IgD-negative memory B cell (primary cell): ENCODE measurements around the gene LEMD2. TPM values are rescaled to one million over a fixed set of nuclear protein-coding genes. Genes with fewer than 3 reads are reported as not detected.

Experiments
- H3K27ac Mint-ChIP-seq, 3 donors: one replicate each; pipeline ENCODE4 v1.8.0; 2020 to 2022; ENCODE audit warnings: mild to moderate bottlenecking in 3 of 3, mixed read lengths in 3 of 3, moderate library complexity in 1 of 3
- H3K27me3 Mint-ChIP-seq: one replicate; pipeline ENCODE4 v1.8.0; 2021; ENCODE audit warnings: mixed read lengths
- H3K36me3 Mint-ChIP-seq: one replicate; pipeline ENCODE4 v1.8.0; 2020; ENCODE audit warnings: mild to moderate bottlenecking, mixed read lengths
- H3K4me1 Mint-ChIP-seq, 3 donors: one replicate each; pipeline ENCODE4 v1.8.0; 2020 to 2022; ENCODE audit warnings: mixed read lengths in 3 of 3, mild to moderate bottlenecking in 1 of 3
- H3K4me3 Mint-ChIP-seq, 4 donors: one replicate each; pipeline ENCODE4 v1.8.0; 2020 to 2022; ENCODE audit warnings: mild to moderate bottlenecking in 4 of 4, mixed read lengths in 4 of 4, moderate library complexity in 3 of 4
- H3K9me3 Mint-ChIP-seq, 3 donors: one replicate each; pipeline ENCODE4 v1.8.0; 2020 to 2021; ENCODE audit warnings: mixed read lengths in 3 of 3, mild to moderate bottlenecking in 1 of 3
- polyA plus RNA-seq: library from polyadenylated mRNA; unstranded; fragments of 300-500 nt; fragmentation: Illumina TruSeq; gene quantifications from one replicate; pipeline ENCODE4 v1.2.3, GENCODE V29; 2021

Gene LEMD2
- polyA plus RNA-seq, 1 donor from 2014 or later = 37.7 TPM

GRCh38 chr6:33766921-33767907, 21.7 kb downstream of the LEMD2 start:
- H3K27me3 Mint-ChIP-seq = peaks cover 15% of the 10 kb centered on the region
- peaks cover 4% of the 10 kb centered on the region for H3K36me3 Mint-ChIP-seq
- H3K4me1 Mint-ChIP-seq = peaks cover 2 to 5% (median 3%) of the 10 kb centered on the region in 3 donors
- peaks cover 0 to 6% (median 5%) of the 10 kb centered on the region in 3 donors for H3K9me3 Mint-ChIP-seq
- H3K27ac Mint-ChIP-seq = no peak overlapping the region
- H3K4me3 Mint-ChIP-seq = no peak overlapping the region

GRCh38 chr6:33765368-33765767, 23.6 kb downstream of the LEMD2 start:
- peaks cover 21% of the 10 kb centered on the region for H3K27me3 Mint-ChIP-seq
- H3K4me3 Mint-ChIP-seq = peak overlapping the region in 1 of 4 donors; percentile 54

DNA sequence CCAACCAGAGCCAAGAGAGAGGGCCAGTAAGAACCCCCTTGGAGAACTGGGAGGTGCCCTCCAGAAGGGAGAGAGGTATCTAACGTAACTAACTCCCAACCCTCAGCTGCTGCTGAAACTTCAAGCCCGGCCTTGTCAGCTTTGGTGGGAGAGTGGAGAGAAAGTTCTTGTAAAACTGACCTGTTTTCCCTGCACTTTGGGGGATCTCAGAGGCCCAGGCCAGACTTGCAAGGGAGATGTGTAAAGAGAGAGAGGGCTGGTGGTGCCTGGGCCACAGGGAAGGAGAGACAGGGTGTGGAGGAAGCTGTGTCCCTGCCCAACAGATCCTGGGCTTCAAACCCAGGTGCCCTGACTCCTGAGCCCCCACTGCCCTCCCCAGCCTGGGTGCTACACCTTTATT, 24.9 kb downstream of the LEMD2 start:
- Mint-ChIP-seq H3K36me3 (peaks cover 2% of the 10 kb centered on the region), H3K4me3 (no peak overlapping the region), H3K27me3 (peaks cover 21% of the 10 kb centered on the region), H3K9me3 (peaks cover 0 to 6% (median 5%) of the 10 kb centered on the region in 3 donors), H3K27ac (no peak overlapping the region), H3K4me1 (peaks cover 0 to 2% (median 1%) of the 10 kb centered on the region in 3 donors)

More at GRCh38 chr6:33765368-33765767, 23.6 kb downstream of the LEMD2 start:
- Mint-ChIP-seq H3K9me3 (peaks cover 0 to 6% (median 5%) of the 10 kb centered on the region in 3 donors), H3K4me1 (peaks cover 0 to 2% (median 1%) of the 10 kb centered on the region in 3 donors), H3K27ac (no peak overlapping the region), H3K36me3 (peaks cover 2% of the 10 kb centered on the region)

DNA sequence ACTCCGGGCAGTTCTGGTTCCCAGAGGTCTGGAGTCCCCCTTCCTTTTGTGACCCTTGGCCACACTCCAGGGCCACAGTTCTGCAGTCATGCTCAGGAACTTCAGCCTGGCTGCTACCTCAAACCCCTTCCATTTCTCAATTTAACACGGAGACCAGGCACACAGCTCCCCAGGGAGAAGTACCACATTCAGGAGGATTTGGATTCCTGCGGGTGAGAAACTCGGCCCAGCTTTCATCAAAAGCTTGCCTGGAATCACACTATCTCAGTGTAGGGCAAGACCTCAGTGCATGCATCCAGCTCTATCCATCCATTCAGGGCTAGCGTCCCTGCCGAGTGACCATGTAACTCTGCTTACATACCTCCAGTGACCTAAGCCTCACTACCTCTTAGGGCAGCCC, 25.4 kb downstream of the LEMD2 start:
- Mint-ChIP-seq H3K36me3 (peaks cover 2% of the 10 kb centered on the region), H3K4me3 (no peak overlapping the region), H3K4me1 (peaks cover 0 to 1% (median under 1%) of the 10 kb centered on the region in 3 donors), H3K9me3 (peaks cover 0 to 6% (median 5%) of the 10 kb centered on the region in 3 donors), H3K27ac (no peak overlapping the region), H3K27me3 (peaks cover 19% of the 10 kb centered on the region)

- Mint-ChIP-seq H3K4me1 (peaks cover 0 to 1% (median 0%) of the 10 kb centered on the region in 3 donors), H3K27ac (no peak overlapping the region), H3K4me3 (no peak overlapping the region), H3K9me3 (peaks cover 0 to 6% (median 5%) of the 10 kb centered on the region in 3 donors), H3K27me3 (peaks cover 13% of the 10 kb centered on the region), H3K36me3 (peaks cover 2% of the 10 kb centered on the region)
Measured at GRCh38 chr6:33762713-33763112, 26.2 kb downstream of the LEMD2 start.

DNA sequence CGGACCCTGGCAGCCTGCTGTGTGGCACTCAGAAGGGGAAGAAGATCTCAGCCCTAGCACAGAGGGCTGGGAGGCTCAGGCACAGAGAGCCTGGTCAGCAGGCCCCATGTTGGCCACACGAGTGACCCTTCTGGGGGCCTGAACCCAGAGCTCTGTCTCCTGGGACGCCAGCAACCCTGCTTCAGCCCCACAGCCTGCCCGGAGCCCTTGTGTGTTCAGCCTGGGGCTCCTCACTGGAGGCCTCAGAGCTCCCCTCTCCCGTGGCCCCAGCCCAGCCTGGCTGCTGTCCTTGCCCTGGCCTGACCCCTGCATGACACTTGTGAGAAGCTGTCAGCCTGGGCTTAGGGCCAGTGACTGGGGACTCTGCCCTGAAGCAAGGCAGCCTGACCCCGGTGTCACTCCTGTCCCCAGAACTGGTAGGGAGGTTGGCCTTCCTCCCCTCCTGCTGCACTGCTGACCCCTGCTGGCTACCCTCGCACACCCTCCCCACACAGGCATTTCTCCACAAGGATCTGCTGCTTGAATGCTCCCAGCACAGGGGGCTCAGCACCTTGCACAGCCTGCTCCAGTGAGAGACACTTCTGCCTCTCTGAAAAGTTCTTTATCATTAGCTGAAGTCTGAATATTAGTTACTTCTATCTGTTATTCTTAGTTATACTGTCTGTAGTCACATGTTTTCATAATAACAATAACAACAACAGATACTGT, 26.9 kb downstream of the LEMD2 start:
- Mint-ChIP-seq H3K9me3 (peaks cover 0 to 6% (median 3%) of the 10 kb centered on the region in 3 donors), H3K4me1 (peaks cover 0 to 2% (median 0%) of the 10 kb centered on the region in 3 donors), H3K36me3 (peaks cover 2% of the 10 kb centered on the region), H3K27me3 (peaks cover 15% of the 10 kb centered on the region), H3K27ac (no peak overlapping the region), H3K4me3 (no peak overlapping the region)

DNA sequence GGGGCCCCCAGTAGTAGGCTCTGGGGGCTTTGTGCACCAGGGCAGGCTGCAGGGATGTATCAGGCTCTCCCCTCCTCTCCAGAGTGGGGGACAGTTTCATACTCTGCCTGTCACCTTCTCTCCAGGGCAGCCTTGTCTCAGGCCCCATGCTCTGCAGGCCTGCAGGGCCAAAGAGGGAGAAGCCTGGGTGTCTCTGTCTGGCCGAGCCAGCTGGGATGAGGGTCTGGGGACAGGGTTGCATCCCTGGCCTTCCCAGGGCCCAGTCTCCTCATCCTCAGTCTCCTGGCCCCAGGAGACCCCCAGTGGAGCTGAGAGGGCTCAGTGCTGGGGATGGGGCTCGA, 27.4 kb downstream of the LEMD2 start:
- Mint-ChIP-seq H3K27ac (no peak overlapping the region), H3K9me3 (peaks cover 0 to 2% (median under 1%) of the 10 kb centered on the region in 3 donors), H3K27me3 (peaks cover 13% of the 10 kb centered on the region), H3K4me3 (no peak overlapping the region), H3K36me3 (peaks cover 2% of the 10 kb centered on the region), H3K4me1 (peaks cover 0 to 3% (median 0%) of the 10 kb centered on the region in 3 donors)

DNA sequence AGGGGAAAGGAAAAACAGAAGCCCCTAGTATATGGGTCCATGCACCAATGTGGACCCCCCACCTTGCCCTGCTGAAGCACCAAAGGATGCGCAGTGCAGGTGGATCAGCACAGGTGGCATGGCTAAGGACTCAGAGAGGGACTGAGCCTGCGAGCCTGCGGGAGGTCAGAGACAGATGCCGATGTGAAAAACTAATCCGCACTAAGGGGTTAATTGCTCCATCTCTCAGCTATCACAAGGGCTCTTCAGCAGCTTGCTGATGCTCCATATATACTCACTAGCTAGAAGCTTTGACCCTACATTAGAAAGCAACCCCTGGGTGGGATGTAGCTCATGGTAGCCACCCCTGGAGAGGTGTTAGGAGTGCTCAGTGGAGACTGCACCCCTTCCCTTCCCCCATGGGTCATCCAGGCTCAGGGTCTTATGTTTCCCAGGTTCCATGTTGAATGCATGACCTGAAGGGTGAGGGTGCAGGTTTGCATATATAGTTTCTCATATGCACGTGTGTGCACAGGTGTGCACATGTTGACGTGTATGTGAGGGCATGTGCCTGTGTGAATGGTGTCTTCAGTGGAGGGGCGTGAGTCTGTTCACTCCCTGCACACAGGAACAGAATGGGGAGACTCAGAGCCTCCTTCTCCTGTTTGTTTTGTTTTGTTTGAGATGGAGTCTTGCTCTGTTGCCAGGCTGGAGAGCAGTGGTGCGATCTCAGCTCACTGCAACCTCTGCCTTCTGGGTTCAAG, 28.9 kb downstream of the LEMD2 start:
- Mint-ChIP-seq H3K4me1 (peaks cover 0 to 7% (median 6%) of the 10 kb centered on the region in 3 donors), H3K4me3 (no peak overlapping the region), H3K27me3 (peaks cover 11% of the 10 kb centered on the region), H3K27ac (no peak overlapping the region), H3K9me3 (no peaks in the 10 kb centered on the region), H3K36me3 (no peaks in the 10 kb centered on the region)

DNA sequence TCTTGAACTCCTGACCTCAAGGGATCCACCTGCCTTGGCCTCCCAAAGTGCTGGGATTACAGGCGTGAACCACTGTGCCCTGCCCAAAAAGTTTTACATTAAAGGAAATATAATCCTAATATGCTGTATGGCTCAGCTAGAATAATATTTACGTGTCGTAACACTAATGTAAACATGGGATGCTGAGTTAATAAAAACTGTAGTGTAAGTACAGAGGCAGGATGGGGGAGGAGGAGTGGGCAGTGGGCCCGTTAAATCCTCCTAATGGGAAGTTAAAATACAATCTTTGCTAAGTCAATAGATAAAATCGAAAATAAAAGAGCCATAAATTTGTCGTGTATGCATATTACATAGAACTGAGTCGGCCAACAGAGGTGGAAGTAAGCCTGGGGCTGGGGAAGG, 30.1 kb downstream of the LEMD2 start:
- no peaks in the 10 kb centered on the region for H3K9me3 Mint-ChIP-seq
- peaks cover 11% of the 10 kb centered on the region for H3K27me3 Mint-ChIP-seq
- H3K36me3 Mint-ChIP-seq = no peaks in the 10 kb centered on the region
- peaks cover 0 to 8% (median 6%) of the 10 kb centered on the region in 3 donors for H3K4me1 Mint-ChIP-seq
- peak overlapping the region in 1 of 4 donors; percentile 51 for H3K4me3 Mint-ChIP-seq
- no peak overlapping the region for H3K27ac Mint-ChIP-seq

- Mint-ChIP-seq H3K27me3 (peaks cover 12% of the 10 kb centered on the region), H3K9me3 (no peaks in the 10 kb centered on the region), H3K27ac (no peak overlapping the region), H3K4me1 (peaks cover 0 to 8% (median 6%) of the 10 kb centered on the region in 3 donors), H3K4me3 (no peak overlapping the region), H3K36me3 (no peaks in the 10 kb centered on the region)
Measured at GRCh38 chr6:33757906-33758305, 31.0 kb downstream of the LEMD2 start.

- no peak overlapping the region for H3K27ac Mint-ChIP-seq
Measured at GRCh38 chr6:33757113-33757512, 31.8 kb downstream of the LEMD2 start.

GRCh38 chr6:33756211-33756954, 32.5 kb downstream of the LEMD2 start:
- peak overlapping the region in 1 of 3 donors; percentile 50 for H3K27ac Mint-ChIP-seq
- no peaks in the 10 kb centered on the region for H3K36me3 Mint-ChIP-seq
- peak overlapping the region in 1 of 4 donors; percentile 52 for H3K4me3 Mint-ChIP-seq
- H3K9me3 Mint-ChIP-seq = no peaks in the 10 kb centered on the region
- H3K27me3 Mint-ChIP-seq = peaks cover 12% of the 10 kb centered on the region
- H3K4me1 Mint-ChIP-seq = peaks cover 0 to 8% (median 5%) of the 10 kb centered on the region in 3 donors

More at GRCh38 chr6:33757113-33757512, 31.8 kb downstream of the LEMD2 start:
- Mint-ChIP-seq H3K27me3 (peaks cover 12% of the 10 kb centered on the region), H3K4me3 (no peak overlapping the region), H3K4me1 (peaks cover 0 to 8% (median 5%) of the 10 kb centered on the region in 3 donors), H3K9me3 (no peaks in the 10 kb centered on the region), H3K36me3 (no peaks in the 10 kb centered on the region)

DNA sequence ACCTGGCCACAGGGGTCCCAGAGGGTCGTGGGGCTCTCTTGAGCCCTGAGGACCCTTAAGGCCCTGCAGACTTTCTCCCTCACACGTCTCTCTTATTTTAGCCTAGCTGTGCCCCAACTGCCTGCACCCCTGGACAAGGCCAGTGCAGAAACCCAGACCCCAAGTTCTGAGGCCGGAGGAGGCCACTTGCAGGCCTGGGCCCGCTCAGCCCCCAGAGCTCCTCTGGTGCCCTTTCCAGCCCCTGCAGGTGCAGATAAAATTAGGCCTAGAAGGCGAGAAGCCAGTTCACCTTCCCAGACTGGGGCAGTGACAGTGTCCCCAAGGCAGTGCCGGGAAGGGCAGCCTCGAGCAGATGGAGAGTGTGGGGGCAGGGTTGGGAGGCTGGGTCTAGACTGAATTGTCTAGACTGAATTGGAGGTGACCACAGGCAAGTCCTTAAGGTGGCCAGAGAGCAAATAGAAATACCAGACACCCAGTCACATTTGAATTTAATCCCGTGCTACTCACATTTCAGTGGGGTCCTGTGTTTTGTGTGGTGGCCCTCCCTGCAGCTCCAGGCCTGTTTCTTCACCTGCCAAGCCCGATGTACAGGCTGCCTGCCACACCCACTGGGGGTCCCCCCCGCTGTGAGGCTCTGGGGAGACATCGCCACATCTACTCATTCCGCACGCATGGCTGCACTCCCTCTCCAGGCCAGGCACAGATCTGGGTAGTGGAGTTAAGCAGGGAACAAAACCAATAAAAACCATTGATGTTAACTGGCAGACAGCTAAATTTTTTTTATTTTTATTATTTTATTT, 33.7 kb downstream of the LEMD2 start:
- H3K4me3 Mint-ChIP-seq = peak overlapping the region in 1 of 4 donors; percentile 37
- no peaks in the 10 kb centered on the region for H3K9me3 Mint-ChIP-seq
- H3K27me3 Mint-ChIP-seq = peaks cover 6% of the 10 kb centered on the region
- no peak overlapping the region for H3K27ac Mint-ChIP-seq
- no peaks in the 10 kb centered on the region for H3K36me3 Mint-ChIP-seq
- H3K4me1 Mint-ChIP-seq = peaks cover 0 to 8% (median 5%) of the 10 kb centered on the region in 3 donors
